NT2/D1 (cell line): ENCODE results near the gene CDYL.

Experiments
- SUZ12 ChIP-seq: IDR thresholded peaks from 2 replicates; pipeline ENCODE4 v1.6.1; 2011; ENCODE audit not compliant: insufficient read length, insufficient read depth; ENCODE audit errors: extremely low read depth
- YY1 ChIP-seq: IDR thresholded peaks from 2 replicates; pipeline ENCODE4 v1.6.1; 2011; ENCODE audit not compliant: insufficient read length, insufficient read depth
- ZNF274 ChIP-seq: IDR thresholded peaks from 2 replicates; pipeline ENCODE4 v1.6.1; 2011; ENCODE audit warnings: mild to moderate bottlenecking, low read depth, low read length

DNA sequence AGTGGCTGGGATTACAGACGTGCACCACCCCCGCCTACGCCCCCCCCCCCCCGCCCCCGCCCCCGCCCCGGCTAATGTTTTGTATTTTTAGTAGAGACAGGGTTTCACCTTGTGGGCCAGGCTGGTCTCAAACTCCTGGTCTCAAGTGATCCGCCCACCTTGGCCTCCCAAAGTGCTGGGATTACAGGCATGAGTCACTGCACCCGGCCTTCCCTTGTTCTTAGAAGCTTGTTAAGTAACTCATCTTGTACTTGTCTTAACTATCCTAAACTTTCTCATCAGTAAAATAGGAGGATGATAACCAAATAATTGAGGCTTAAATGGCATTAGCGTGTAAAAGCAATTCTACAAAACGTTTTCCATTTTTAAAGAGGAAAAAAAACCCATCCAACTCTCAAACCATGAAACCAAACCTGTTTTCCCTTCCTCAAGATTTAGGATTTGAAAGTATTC is 4.2 kb downstream of the CDYL start:
- no peak for TF ChIP-seq YY1
- no peak for TF ChIP-seq SUZ12
- no peak for TF ChIP-seq ZNF274
